ENCODE data around the gene SLC13A4. TPM values are rescaled to one million over a fixed set of nuclear protein-coding genes. Genes with fewer than 3 reads are reported as not detected.
A peak's percentile ranks its signal among the peaks of the same experiment; 100 is the strongest.
"Not testable (repeated sequence)": the region's sequence is repeated elsewhere in the genome, so short reads cannot be mapped to it uniquely, and the experiment has no call there.

Gene SLC13A4
- polyA plus RNA-seq, 1 experiment: 0.04 TPM

- no peak for DNase-seq (ENCODE audit: low read depth)
- ChIA-PET CTCF (interaction anchor here (0.5 to 8.5 kb wide), 29 partner anchors 10 to 1049 kb away, joined by 3 to 112 read pairs (median 4); partner anchors contain the start of gene STMP1), POLR2A (interaction anchor here (0.6 kb wide), 3 partner anchors 8 to 67 kb away, joined by 3 to 12 read pairs (median 4); no protein-coding TSS in a partner anchor)
- no peaks in the 10 kb centered on the region for H3K27me3 ChIP-seq (ENCODE audit: control insufficient read depth, insufficient read depth, low read length)
- no peak overlapping the region for H3K4me3 ChIP-seq (ENCODE audit: low read depth, low read length)
- H3K36me3 ChIP-seq (ENCODE audit: control insufficient read depth, insufficient read depth, low read length): 0 out of 2 replicates have a peak, but pooled peaks cover 1% of the 10 kb centered on the region
- TF ChIP-seq, protein P1, sequence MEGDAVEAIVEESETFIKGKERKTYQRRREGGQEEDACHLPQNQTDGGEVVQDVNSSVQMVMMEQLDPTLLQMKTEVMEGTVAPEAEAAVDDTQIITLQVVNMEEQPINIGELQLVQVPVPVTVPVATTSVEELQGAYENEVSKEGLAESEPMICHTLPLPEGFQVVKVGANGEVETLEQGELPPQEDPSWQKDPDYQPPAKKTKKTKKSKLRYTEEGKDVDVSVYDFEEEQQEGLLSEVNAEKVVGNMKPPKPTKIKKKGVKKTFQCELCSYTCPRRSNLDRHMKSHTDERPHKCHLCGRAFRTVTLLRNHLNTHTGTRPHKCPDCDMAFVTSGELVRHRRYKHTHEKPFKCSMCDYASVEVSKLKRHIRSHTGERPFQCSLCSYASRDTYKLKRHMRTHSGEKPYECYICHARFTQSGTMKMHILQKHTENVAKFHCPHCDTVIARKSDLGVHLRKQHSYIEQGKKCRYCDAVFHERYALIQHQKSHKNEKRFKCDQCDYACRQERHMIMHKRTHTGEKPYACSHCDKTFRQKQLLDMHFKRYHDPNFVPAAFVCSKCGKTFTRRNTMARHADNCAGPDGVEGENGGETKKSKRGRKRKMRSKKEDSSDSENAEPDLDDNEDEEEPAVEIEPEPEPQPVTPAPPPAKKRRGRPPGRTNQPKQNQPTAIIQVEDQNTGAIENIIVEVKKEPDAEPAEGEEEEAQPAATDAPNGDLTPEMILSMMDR (IDR thresholded peaks at IDR 0.05; ENCODE audit: insufficient read depth, low read depth, low read length): peak; percentile 84
Observed at GRCh38 chr7:135672560-135673359, 55.2 kb downstream of the SLC13A4 start.

DNA sequence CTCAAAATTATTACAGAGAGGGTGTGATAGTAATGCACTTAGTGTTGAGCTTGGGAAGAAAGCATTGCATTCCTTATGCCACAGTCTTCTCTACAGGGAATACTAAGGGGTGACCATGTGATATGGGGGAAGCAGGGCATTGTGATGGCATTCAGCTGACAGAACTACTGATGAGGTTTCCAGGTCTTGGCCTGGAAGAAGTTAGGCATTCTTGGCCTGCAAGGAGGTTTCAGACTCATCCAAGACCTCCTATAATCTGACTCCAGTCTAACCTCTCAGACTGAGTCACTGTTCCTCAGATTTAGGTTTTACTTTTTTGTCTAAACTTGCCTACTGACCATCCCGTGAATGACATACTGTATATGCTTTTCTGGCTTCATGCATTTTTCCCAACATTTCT, 57.8 kb downstream of the SLC13A4 start:
- ChIA-PET CTCF (interaction anchor here (0.9 to 8.5 kb wide), 7 partner anchors 26 to 396 kb away, joined by 3 to 112 read pairs (median 4); no protein-coding TSS in a partner anchor), POLR2A (interaction anchor here (0.6 kb wide), 2 partner anchors 109 to 300 kb away, joined by 4 to 10 read pairs; no protein-coding TSS in a partner anchor)
- Histone ChIP-seq H3K27me3 (ENCODE audit: control insufficient read depth, insufficient read depth, low read length) (no peaks in the 10 kb centered on the region), H3K4me3 (ENCODE audit: low read depth, low read length) (no peak overlapping the region), H3K36me3 (ENCODE audit: control insufficient read depth, insufficient read depth, low read length) (no peaks in the 10 kb centered on the region; the same call in 1 of the 2 replicates)
- TF ChIP-seq, protein P1 (IDR thresholded peaks at IDR 0.05; ENCODE audit: insufficient read depth, low read depth, low read length): no peak
- no peak for DNase-seq (ENCODE audit: low read depth)

DNA sequence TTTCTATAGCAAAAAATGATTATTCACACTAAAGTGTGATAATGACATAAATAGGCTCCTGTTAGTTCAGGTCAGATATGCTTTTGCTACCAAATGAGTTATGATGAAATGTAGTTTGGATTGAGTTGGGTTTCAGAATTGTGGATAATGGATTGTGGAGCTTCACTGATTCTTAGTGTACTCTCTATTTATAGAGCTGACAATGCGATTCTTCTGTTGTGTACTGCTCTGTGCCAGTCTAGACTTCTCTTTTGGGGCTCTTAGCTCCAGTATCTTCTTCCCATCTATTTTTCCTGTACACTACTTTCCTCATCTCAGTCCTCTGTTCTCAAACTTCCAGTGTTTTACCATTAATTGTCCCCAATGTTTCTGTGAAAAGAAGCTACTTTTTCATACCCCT, 58.2 kb downstream of the SLC13A4 start:
- Histone ChIP-seq H3K4me3 (ENCODE audit: low read depth, low read length) (no peak overlapping the region), H3K36me3 (ENCODE audit: control insufficient read depth, insufficient read depth, low read length) (no peaks in the 10 kb centered on the region; the same call in 1 of the 2 replicates), H3K27me3 (ENCODE audit: control insufficient read depth, insufficient read depth, low read length) (no peaks in the 10 kb centered on the region)
- TF ChIP-seq, protein P1 (IDR thresholded peaks at IDR 0.05; ENCODE audit: insufficient read depth, low read depth, low read length): no peak
- CTCF ChIA-PET: interaction anchor here (0.9 to 8.5 kb wide), 6 partner anchors 25 to 392 kb away, joined by 3 to 112 read pairs (median 4); no protein-coding TSS in a partner anchor
- no peak for DNase-seq (ENCODE audit: low read depth)
- POLR2A ChIA-PET: interaction anchor here (0.6 kb wide), 1 partner anchor 300 kb away, joined by 4 read pairs; no protein-coding TSS in a partner anchor

- POLR2A ChIA-PET; H3K36me3 ChIP-seq (ENCODE audit: control insufficient read depth, insufficient read depth, low read length); H3K27me3 ChIP-seq (ENCODE audit: control insufficient read depth, insufficient read depth, low read length); H3K4me3 ChIP-seq (ENCODE audit: low read depth, low read length); DNase-seq (ENCODE audit: low read depth): not testable (repeated sequence)
- CTCF ChIA-PET: interaction anchor here (8.5 kb wide), 1 partner anchor 128 kb away, joined by 112 read pairs; no protein-coding TSS in a partner anchor
Observed at GRCh38 chr7:135668852-135669395, 59.1 kb downstream of the SLC13A4 start.

DNA sequence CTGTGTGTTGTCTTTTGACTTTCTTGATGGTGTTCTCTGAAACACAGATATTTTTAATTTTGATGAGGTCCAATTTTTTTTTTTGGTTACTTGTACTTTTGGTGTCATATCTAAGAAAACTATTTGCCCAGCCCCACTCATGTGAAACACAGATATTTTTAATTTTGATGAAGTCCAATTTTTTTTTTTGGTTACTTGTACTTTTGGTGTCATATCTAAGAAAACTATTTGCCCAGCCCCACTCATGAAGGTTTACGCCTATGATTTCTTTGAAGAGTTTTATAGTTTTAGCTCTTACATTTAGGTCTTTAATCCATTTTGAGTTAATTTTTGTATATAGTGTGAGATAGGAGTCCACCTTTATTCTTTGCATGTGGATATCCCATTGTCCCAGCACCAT, 60.4 kb downstream of the SLC13A4 start:
- POLR2A ChIA-PET; DNase-seq (ENCODE audit: low read depth); CTCF ChIA-PET; H3K4me3 ChIP-seq (ENCODE audit: low read depth, low read length); H3K27me3 ChIP-seq (ENCODE audit: control insufficient read depth, insufficient read depth, low read length); H3K36me3 ChIP-seq (ENCODE audit: control insufficient read depth, insufficient read depth, low read length): not testable (repeated sequence)

- ChIA-PET CTCF (no interaction called here), POLR2A (no interaction called here)
- DNase-seq (ENCODE audit: low read depth): no peak
- no peaks in the 10 kb centered on the region; the same call in 1 of the 2 replicates for H3K36me3 ChIP-seq (ENCODE audit: control insufficient read depth, insufficient read depth, low read length)
- no peaks in the 10 kb centered on the region for H3K27me3 ChIP-seq (ENCODE audit: control insufficient read depth, insufficient read depth, low read length)
- H3K4me3 ChIP-seq (ENCODE audit: low read depth, low read length): no peak overlapping the region
- TF ChIP-seq, protein P1 (IDR thresholded peaks at IDR 0.05; ENCODE audit: insufficient read depth, low read depth, low read length): no peak
Observed at GRCh38 chr7:135666846-135667245, 61.1 kb downstream of the SLC13A4 start.
